Testis (tissue), 3 donors: Measurements from ENCODE around the gene ID3. TPM values are rescaled to one million over a fixed set of nuclear protein-coding genes. Genes with fewer than 3 reads are reported as not detected.

Source experiments
- DNase-seq: peaks from one replicate; pipeline ENCODE4 v3.0.0-alpha.2; 2019
- H3K27ac ChIP-seq, 2 donors: fragments of 200-600 bp; sonication (generic); one replicate each; pipeline ENCODE4 v1.5.1; 2019
- H3K27me3 ChIP-seq: fragments of 200-600 bp; sonication (generic); one replicate; pipeline ENCODE4 v1.5.1; 2019
- H3K36me3 ChIP-seq: fragments of 200-600 bp; sonication (generic); one replicate; pipeline ENCODE4 v1.5.1; 2017; ENCODE audit warnings: low read depth; ENCODE audit errors: missing control alignments
- H3K4me1 ChIP-seq: fragments of 200-600 bp; sonication (generic); one replicate; pipeline ENCODE4 v1.5.1; 2019
- H3K4me3 ChIP-seq, 2 donors: fragments of 200-600 bp; sonication (generic); one replicate each; pipeline ENCODE4 v1.5.1; 2017 to 2019
- H3K9me3 ChIP-seq: fragments of 200-600 bp; sonication (generic); one replicate; pipeline ENCODE4 v1.5.1; 2017
- POLR2A ChIP-seq: fragments of 450-650 bp; IDR thresholded peaks from one replicate; pipeline ENCODE4 v1.6.1; 2017; ENCODE audit warnings: antibody characterized with exemption, mild to moderate bottlenecking, moderate library complexity
- WGBS, 2 donors: methylation state at CpG; one replicate each; pipeline ENCODE4 v1.1.5; 2018; 5-methylcytosine and 5-hydroxymethylcytosine counted together
- intact Hi-C: fragments of 100-400 bp; cut with DNase I; formaldehyde crosslinking; loops from one replicate; pipeline ENCODE4 v1.15.1; 2023; ENCODE audit warnings: low total_unique reads
- polyA plus RNA-seq: library from polyadenylated mRNA; stranded (reverse); fragments of 350-450 nt; fragmentation: Illumina TruSeq; extraction: RNeasy Lipid Tissue Mini Kit (QIAGEN cat#74804); gene quantifications from one replicate; pipeline ENCODE4 v1.2.3, GENCODE V29; 2014; ENCODE audit warnings: low read depth, low replicate concordance; ENCODE audit not compliant: insufficient read depth
- total RNA-seq, 2 donors: library from RNA; depleted of rRNA; stranded (reverse); fragments of >200 nt; gene quantifications; one replicate each; pipeline ENCODE4 v1.2.3, GENCODE V29; 2016
- TF ChIP-seq, protein P1 (sequence below), 3 experiments: fragments of 450-650 bp in 2 of 3; fragments of 200-600 bp in 1 of 3; sonication (generic) in 1 of 3; IDR thresholded peaks; one replicate each; pipeline ENCODE4 v1.5.1; 2016 to 2019; ENCODE audit warnings: antibody characterized with exemption in 3 of 3, mild to moderate bottlenecking in 2 of 3, moderate library complexity in 1 of 3

ID3 gene
- total and polyA plus RNA-seq, 3 donors from 2014 or later, result 24.5 to 34.5 (median 27.2) TPM

DNA sequence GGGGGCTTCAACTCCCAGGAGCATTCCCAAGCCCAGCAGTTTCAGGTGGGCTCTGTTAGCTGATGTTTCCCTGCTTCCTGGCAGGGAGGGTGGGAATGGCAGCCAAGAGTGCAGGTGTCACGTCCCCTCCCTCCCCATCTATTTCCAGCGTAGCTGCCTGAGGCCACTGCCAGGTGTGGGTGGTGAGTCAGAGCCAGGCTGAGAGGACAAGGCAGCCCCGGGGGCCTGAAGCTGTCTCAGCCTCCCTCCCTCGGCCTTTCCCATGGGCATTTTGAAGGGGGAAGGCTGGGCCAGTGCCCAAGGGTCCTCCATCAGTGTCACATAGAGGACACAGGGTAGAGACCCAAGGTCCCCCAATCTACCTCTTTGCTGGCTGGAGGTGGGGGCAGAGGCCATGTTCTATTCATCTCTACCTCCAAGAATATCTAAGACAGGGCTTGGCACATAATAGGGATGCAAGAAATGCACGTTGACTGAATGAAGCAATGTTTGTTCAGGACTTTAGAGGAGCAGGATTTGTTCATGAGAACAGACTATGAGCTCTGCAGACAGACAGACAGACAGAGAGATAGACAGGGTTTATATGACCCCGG, 34.4 kb upstream of the ID3 start:
- DNase-seq, result no peak
- intact Hi-C loops, result no loop called here
- WGBS, 2 donors, result 79 to 85% methylated on average over 4 to 6 of the region's 6 CpGs

DNA sequence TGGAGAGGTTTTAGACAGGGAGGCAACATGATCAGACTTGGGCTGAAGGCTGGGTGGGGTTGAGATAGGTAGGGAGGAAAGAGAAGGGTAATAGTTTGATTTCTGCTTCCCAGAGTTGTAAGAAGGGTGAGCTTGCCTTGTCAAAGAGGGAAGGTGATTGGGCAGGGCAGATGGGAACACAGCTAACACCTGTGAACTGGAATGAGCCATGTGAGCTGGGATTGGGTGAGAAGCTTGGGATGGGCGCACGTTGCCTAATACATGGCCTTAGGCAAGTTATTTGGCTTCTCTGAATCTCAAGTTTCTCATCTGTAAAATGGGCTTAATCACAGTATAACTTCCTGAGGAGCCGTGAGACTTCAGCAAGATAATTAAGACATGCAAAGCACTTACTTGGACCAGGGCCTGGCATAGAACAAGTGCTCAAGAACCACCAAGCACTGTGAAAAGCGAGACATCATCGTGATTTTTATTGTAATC, 33.8 kb upstream of the ID3 start:
- WGBS, 2 donors, result 81 to 92% methylated on average over 5 of the region's 5 CpGs
- H3K4me1 ChIP-seq, result no peaks in the 10 kb centered on the region
- no peaks in the 10 kb centered on the region for H3K27me3 ChIP-seq
- H3K36me3 ChIP-seq, result no peaks in the 10 kb centered on the region
- no peak for TF ChIP-seq POLR2A
- TF ChIP-seq, protein P1, sequence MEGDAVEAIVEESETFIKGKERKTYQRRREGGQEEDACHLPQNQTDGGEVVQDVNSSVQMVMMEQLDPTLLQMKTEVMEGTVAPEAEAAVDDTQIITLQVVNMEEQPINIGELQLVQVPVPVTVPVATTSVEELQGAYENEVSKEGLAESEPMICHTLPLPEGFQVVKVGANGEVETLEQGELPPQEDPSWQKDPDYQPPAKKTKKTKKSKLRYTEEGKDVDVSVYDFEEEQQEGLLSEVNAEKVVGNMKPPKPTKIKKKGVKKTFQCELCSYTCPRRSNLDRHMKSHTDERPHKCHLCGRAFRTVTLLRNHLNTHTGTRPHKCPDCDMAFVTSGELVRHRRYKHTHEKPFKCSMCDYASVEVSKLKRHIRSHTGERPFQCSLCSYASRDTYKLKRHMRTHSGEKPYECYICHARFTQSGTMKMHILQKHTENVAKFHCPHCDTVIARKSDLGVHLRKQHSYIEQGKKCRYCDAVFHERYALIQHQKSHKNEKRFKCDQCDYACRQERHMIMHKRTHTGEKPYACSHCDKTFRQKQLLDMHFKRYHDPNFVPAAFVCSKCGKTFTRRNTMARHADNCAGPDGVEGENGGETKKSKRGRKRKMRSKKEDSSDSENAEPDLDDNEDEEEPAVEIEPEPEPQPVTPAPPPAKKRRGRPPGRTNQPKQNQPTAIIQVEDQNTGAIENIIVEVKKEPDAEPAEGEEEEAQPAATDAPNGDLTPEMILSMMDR (IDR thresholded peaks at IDR 0.05), result no peak
- intact Hi-C loops, result no loop called here
- no peak overlapping the region for H3K27ac ChIP-seq
- no peak overlapping the region for H3K4me3 ChIP-seq
- no peak for DNase-seq
- no peaks in the 10 kb centered on the region for H3K9me3 ChIP-seq

More for the DNA sequence above, 34.4 kb upstream of the ID3 start:
- no peaks in the 10 kb centered on the region for H3K27me3 ChIP-seq
- H3K36me3 ChIP-seq, result no peaks in the 10 kb centered on the region
- no peaks in the 10 kb centered on the region for H3K9me3 ChIP-seq
- H3K4me1 ChIP-seq, result no peaks in the 10 kb centered on the region
- no peak for TF ChIP-seq POLR2A
- TF ChIP-seq, protein P1 (IDR thresholded peaks at IDR 0.05), result no peak
- no peak overlapping the region for H3K27ac ChIP-seq
- no peak overlapping the region for H3K4me3 ChIP-seq

- WGBS, 2 donors, result 81 to 90% methylated on average over 4 of the region's 4 CpGs
- H3K27me3 ChIP-seq, result no peaks in the 10 kb centered on the region
- no peak for DNase-seq
- H3K9me3 ChIP-seq, result no peaks in the 10 kb centered on the region
- TF ChIP-seq POLR2A, result no peak
- TF ChIP-seq, protein P1 (IDR thresholded peaks at IDR 0.05), result no peak
- no peaks in the 10 kb centered on the region for H3K4me1 ChIP-seq
- intact Hi-C loops, result no loop called here
- H3K36me3 ChIP-seq, result no peaks in the 10 kb centered on the region
- no peak overlapping the region for H3K4me3 ChIP-seq
- no peak overlapping the region for H3K27ac ChIP-seq
Observed at GRCh38 chr1:23592209-23592892, 33.0 kb upstream of the ID3 start.

DNA sequence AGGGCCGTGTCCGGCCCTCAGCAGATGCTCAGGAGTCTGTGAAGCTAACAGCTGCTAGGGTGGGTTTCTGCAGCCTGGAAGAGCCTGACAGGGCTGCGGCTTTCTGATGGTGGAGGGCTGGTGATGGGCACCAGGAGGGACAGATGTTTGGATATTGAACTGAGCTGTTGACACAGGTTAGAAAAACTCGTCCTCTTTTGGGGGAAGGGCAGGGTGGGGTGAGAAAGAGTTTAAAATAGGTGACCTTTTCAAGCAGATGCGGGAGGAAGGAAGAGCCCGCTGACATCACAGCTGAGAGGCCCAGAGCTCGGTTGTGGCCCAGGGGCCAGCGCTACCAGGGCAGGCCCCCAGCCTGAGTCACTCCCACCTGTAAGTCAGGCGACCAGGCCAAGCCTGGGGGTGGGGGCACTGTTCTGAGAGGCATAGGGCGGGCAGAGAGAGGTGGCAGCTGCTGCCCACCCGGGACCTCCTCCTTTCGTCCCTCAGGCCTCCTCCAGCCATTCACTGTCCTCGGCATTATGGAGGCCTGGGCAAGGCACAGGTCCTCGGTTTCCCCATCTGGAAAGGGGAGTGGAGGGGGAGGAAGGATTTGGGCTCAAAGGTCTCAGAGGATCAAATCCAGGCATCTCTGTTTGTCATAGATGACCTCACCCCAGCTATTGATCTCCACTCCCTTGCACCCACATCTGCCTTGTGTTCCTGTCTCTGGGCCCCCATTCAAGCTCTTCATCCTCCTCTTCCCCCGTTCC, 32.3 kb upstream of the ID3 start:
- TF ChIP-seq POLR2A, result no peak
- TF ChIP-seq, protein P1 (IDR thresholded peaks at IDR 0.05), result no peak
- H3K4me1 ChIP-seq, result no peaks in the 10 kb centered on the region
- WGBS, 2 donors, result 85 to 89% methylated on average over 9 to 15 of the region's 15 CpGs
- H3K27ac ChIP-seq, result no peak overlapping the region
- no peak for DNase-seq
- intact Hi-C loops, result no loop called here
- H3K27me3 ChIP-seq, result no peaks in the 10 kb centered on the region
- H3K36me3 ChIP-seq, result no peaks in the 10 kb centered on the region
- no peaks in the 10 kb centered on the region for H3K9me3 ChIP-seq
- H3K4me3 ChIP-seq, result no peak overlapping the region
